Measurements from ENCODE around the gene S100Z.

Gene S100Z

GRCh38 chr5:76952795-76953536 is 103.2 kb downstream of the S100Z start, which contains the start of gene CRHBP:
TSS of gene CRHBP (plus strand) at chr5:76953045. CDS start at chr5:76953135, 90 bp downstream.
- Histone ChIP-seq H3K9me3 (no peaks in the 10 kb centered on the region), H3K27me3 (peaks cover 39% of the 10 kb centered on the region), H3K36me3 (no peaks in the 10 kb centered on the region), H3K4me3 (ENCODE audit: low read depth, low read length) (no peak within 1 kb of the TSS), H3K4me1 (no peaks in the 10 kb centered on the region)
- no peak for DNase-seq
- no peak for TF ChIP-seq CTCF (IDR thresholded peaks at IDR 0.05; ENCODE audit: low read depth, low read length)

- no peaks in the 10 kb centered on the region for H3K4me1 ChIP-seq
- H3K27me3 ChIP-seq = peaks cover 41% of the 10 kb centered on the region
- no peaks in the 10 kb centered on the region for H3K36me3 ChIP-seq
- DNase-seq = no peak
- TF ChIP-seq CTCF (IDR thresholded peaks at IDR 0.05; ENCODE audit: low read depth, low read length) = no peak
- no peak overlapping the region for H3K4me3 ChIP-seq (ENCODE audit: low read depth, low read length)
- no peaks in the 10 kb centered on the region for H3K9me3 ChIP-seq
These were observed 104.0 kb downstream of the S100Z start for GRCh38 chr5:76953551-76954382.

GRCh38 chr5:76954383-76954763 is 104.6 kb downstream of the S100Z start:
- Histone ChIP-seq H3K4me3 (ENCODE audit: low read depth, low read length) (no peak overlapping the region), H3K27me3 (peaks cover 47% of the 10 kb centered on the region), H3K36me3 (no peaks in the 10 kb centered on the region), H3K9me3 (no peaks in the 10 kb centered on the region), H3K4me1 (no peaks in the 10 kb centered on the region)
- no peak for TF ChIP-seq CTCF (IDR thresholded peaks at IDR 0.05; ENCODE audit: low read depth, low read length)
- DNase-seq = no peak

GRCh38 chr5:76956033-76956432 is 106.2 kb downstream of the S100Z start:
- TF ChIP-seq CTCF (IDR thresholded peaks at IDR 0.05; ENCODE audit: low read depth, low read length) = no peak
- no peaks in the 10 kb centered on the region for H3K4me1 ChIP-seq
- no peaks in the 10 kb centered on the region for H3K36me3 ChIP-seq
- DNase-seq = no peak
- no peak overlapping the region for H3K4me3 ChIP-seq (ENCODE audit: low read depth, low read length)
- no peaks in the 10 kb centered on the region for H3K9me3 ChIP-seq
- peaks cover 59% of the 10 kb centered on the region for H3K27me3 ChIP-seq

GRCh38 chr5:76958991-76959767 is 109.4 kb downstream of the S100Z start:
- Histone ChIP-seq H3K27me3 (peaks cover 73% of the 10 kb centered on the region), H3K9me3 (no peaks in the 10 kb centered on the region), H3K36me3 (no peaks in the 10 kb centered on the region), H3K4me3 (ENCODE audit: low read depth, low read length) (no peak overlapping the region), H3K4me1 (no peaks in the 10 kb centered on the region)
- TF ChIP-seq CTCF (IDR thresholded peaks at IDR 0.05; ENCODE audit: low read depth, low read length) = no peak
- DNase-seq = no peak

Data from BE2C (cell line).